Measurements from ENCODE around the gene ZEB2. TPM values are rescaled to one million over a fixed set of nuclear protein-coding genes. Genes with fewer than 3 reads are reported as not detected.

ZEB2 gene
- total RNA-seq, 4 donors from 2014 or later, result 21.7 to 52.1 (median 37.9) TPM

GRCh38 chr2:144550084-144550483, 30.2 kb upstream of the ZEB2 start:
- no peak for DNase-seq
- intact Hi-C loops (cut with DNase I), result no loop called here
- H3K4me1 ChIP-seq, result no peaks in the 10 kb centered on the region
- no peaks in the 10 kb centered on the region for H3K27me3 ChIP-seq
- whole genome bisulfite sequencing, 2 donors, result 93 to 100% methylated on average over 6 of the region's 6 CpGs
- no peak overlapping the region for H3K4me3 ChIP-seq (replicated peaks in 1 of 3)
- H3K36me3 ChIP-seq, result no peaks in the 10 kb centered on the region
- TF ChIP-seq CTCF (IDR thresholded peaks at IDR 0.05), result no peak
- no peak for TF ChIP-seq POLR2A (IDR thresholded peaks at IDR 0.05)
- no peak overlapping the region for H3K27ac ChIP-seq
- H3K9me3 ChIP-seq, result no peaks in the 10 kb centered on the region

GRCh38 chr2:144548532-144549191, 28.7 kb upstream of the ZEB2 start:
- DNase-seq, result no peak
- Histone ChIP-seq H3K27me3 (no peaks in the 10 kb centered on the region), H3K4me1 (no peaks in the 10 kb centered on the region), H3K27ac (no peak overlapping the region), H3K4me3 (replicated peaks in 1 of 3) (no peak overlapping the region), H3K9me3 (no peaks in the 10 kb centered on the region), H3K36me3 (no peaks in the 10 kb centered on the region)
- TF ChIP-seq POLR2A (IDR thresholded peaks at IDR 0.05) (no peak), CTCF (IDR thresholded peaks at IDR 0.05) (no peak)
- intact Hi-C loops (cut with DNase I), result no loop called here

- Histone ChIP-seq H3K4me1 (no peaks in the 10 kb centered on the region), H3K36me3 (no peaks in the 10 kb centered on the region), H3K4me3 (replicated peaks in 1 of 3) (no peak overlapping the region), H3K9me3 (no peaks in the 10 kb centered on the region), H3K27me3 (no peaks in the 10 kb centered on the region), H3K27ac (no peak overlapping the region)
- WGBS, 2 donors, result 34% methylated on average over 1 of the region's 1 CpG
- no peak for DNase-seq
- intact Hi-C loops (cut with DNase I), result no loop called here
- TF ChIP-seq CTCF (IDR thresholded peaks at IDR 0.05) (no peak), POLR2A (IDR thresholded peaks at IDR 0.05) (no peak)
These were observed 28.2 kb upstream of the ZEB2 start for GRCh38 chr2:144548088-144548487.

GRCh38 chr2:144547494-144547893, 27.6 kb upstream of the ZEB2 start:
- Histone ChIP-seq H3K9me3 (no peaks in the 10 kb centered on the region), H3K4me1 (no peaks in the 10 kb centered on the region), H3K4me3 (replicated peaks in 1 of 3) (no peak overlapping the region), H3K36me3 (no peaks in the 10 kb centered on the region), H3K27me3 (no peaks in the 10 kb centered on the region), H3K27ac (no peak overlapping the region)
- no peak for DNase-seq
- TF ChIP-seq CTCF (IDR thresholded peaks at IDR 0.05) (no peak), POLR2A (IDR thresholded peaks at IDR 0.05) (no peak)
- 70 to 83% methylated on average over 6 of the region's 6 CpGs for WGBS, 2 donors
- intact Hi-C loops (cut with DNase I), result no loop called here

GRCh38 chr2:144546933-144547332, 27.0 kb upstream of the ZEB2 start:
- no peak for TF ChIP-seq POLR2A (IDR thresholded peaks at IDR 0.05)
- TF ChIP-seq CTCF (IDR thresholded peaks at IDR 0.05), result no peak
- no peak overlapping the region for H3K4me3 ChIP-seq (replicated peaks in 1 of 3)
- no peaks in the 10 kb centered on the region for H3K4me1 ChIP-seq
- H3K27ac ChIP-seq, result no peak overlapping the region
- intact Hi-C loops (cut with DNase I), result no loop called here
- no peaks in the 10 kb centered on the region for H3K27me3 ChIP-seq
- WGBS, 2 donors, result 55 to 56% methylated on average over 6 of the region's 6 CpGs
- no peaks in the 10 kb centered on the region for H3K9me3 ChIP-seq
- H3K36me3 ChIP-seq, result no peaks in the 10 kb centered on the region
- DNase-seq, result no peak

Measured in thyroid gland (tissue), 4 donors.